Smooth muscle cell (in vitro differentiated cells): ENCODE data around the gene MGMT. TPM values are rescaled to one million over a fixed set of nuclear protein-coding genes. Genes with fewer than 3 reads are reported as not detected.

Experiments
- DNase-seq: peaks from one replicate; lab custom pipeline; 2025; ENCODE audit not compliant: unreplicated experiment; lab: John Stamatoyannopoulos, UW
- H2AFZ ChIP-seq: fragments of 200-600 bp; sonication (generic); 2 replicates; pipeline ENCODE4 v1.6.0; 2016; ENCODE audit warnings: antibody characterized with exemption, low read depth, mild to moderate bottlenecking
- H3F3A ChIP-seq: fragments of 200-600 bp; sonication (generic); 2 replicates; pipeline ENCODE4 v1.6.0; 2017; ENCODE audit warnings: antibody characterized with exemption, low read depth
- H3K27ac ChIP-seq: fragments of 200-600 bp; sonication (generic); 2 replicates; pipeline ENCODE4 v1.5.1; 2016; ENCODE audit warnings: low read depth, mild to moderate bottlenecking
- H3K27me3 ChIP-seq: fragments of 200-600 bp; sonication (generic); 2 replicates; pipeline ENCODE4 v1.6.1; 2016; ENCODE audit warnings: low read depth, mild to moderate bottlenecking
- H3K36me3 ChIP-seq: fragments of 200-600 bp; sonication (generic); 2 replicates; pipeline ENCODE4 v1.5.1; 2016; ENCODE audit warnings: low read depth
- H3K4me1 ChIP-seq: fragments of 200-600 bp; sonication (generic); 2 replicates; pipeline ENCODE4 v1.5.1; 2016; ENCODE audit warnings: low read depth
- H3K4me2 ChIP-seq: fragments of 200-600 bp; sonication (generic); 2 replicates; pipeline ENCODE4 v1.6.0; 2016; ENCODE audit warnings: mild to moderate bottlenecking
- H3K4me3 ChIP-seq: fragments of 200-600 bp; sonication (generic); 2 replicates; pipeline ENCODE4 v1.5.1; 2016; ENCODE audit warnings: mild to moderate bottlenecking
- H3K79me2 ChIP-seq: fragments of 200-600 bp; sonication (generic); 2 replicates; pipeline ENCODE4 v1.6.0; 2016; ENCODE audit warnings: low read depth, mild to moderate bottlenecking
- H3K9ac ChIP-seq: fragments of 200-600 bp; sonication (generic); 2 replicates; pipeline ENCODE4 v1.6.0; 2016; ENCODE audit warnings: low read depth
- H3K9me3 ChIP-seq: fragments of 200-600 bp; sonication (generic); replicated peaks from 2 replicates; pipeline ENCODE4 v1.5.1; 2016; ENCODE audit warnings: low read depth
- H4K20me1 ChIP-seq: fragments of 200-600 bp; sonication (generic); 2 replicates; pipeline ENCODE4 v1.6.0; 2016; ENCODE audit warnings: low read depth
- WGBS: methylation state at CpG from one replicate; pipeline ENCODE4 v1.1.7; 2016; ENCODE audit warnings: low lambda C conversion rate; 5-methylcytosine and 5-hydroxymethylcytosine counted together
- polyA plus RNA-seq: library from polyadenylated mRNA; unstranded; fragments of >200 nt; fragmentation: Nextera tagmentation; extraction: Ambion mirVana; gene quantifications from 2 replicates; pipeline ENCODE4 v1.2.1, GENCODE V29; 2016
- total RNA-seq: library from RNA; depleted of rRNA; stranded (reverse); fragments of >200 nt; gene quantifications from 2 replicates; pipeline ENCODE4 v1.2.3, GENCODE V29; 2014
- TF ChIP-seq, protein P1 (sequence below): fragments of 200-600 bp; sonication (generic); IDR thresholded peaks from 2 replicates; pipeline ENCODE4 v1.5.1; 2017; ENCODE audit warnings: borderline replicate concordance, mild to moderate bottlenecking, antibody characterized with exemption; ENCODE audit not compliant: insufficient read depth, poor library complexity, severe bottlenecking

MGMT gene
- total and polyA plus RNA-seq, 2 experiments from 2014 or later: 21.0 to 33.0 TPM

DNA sequence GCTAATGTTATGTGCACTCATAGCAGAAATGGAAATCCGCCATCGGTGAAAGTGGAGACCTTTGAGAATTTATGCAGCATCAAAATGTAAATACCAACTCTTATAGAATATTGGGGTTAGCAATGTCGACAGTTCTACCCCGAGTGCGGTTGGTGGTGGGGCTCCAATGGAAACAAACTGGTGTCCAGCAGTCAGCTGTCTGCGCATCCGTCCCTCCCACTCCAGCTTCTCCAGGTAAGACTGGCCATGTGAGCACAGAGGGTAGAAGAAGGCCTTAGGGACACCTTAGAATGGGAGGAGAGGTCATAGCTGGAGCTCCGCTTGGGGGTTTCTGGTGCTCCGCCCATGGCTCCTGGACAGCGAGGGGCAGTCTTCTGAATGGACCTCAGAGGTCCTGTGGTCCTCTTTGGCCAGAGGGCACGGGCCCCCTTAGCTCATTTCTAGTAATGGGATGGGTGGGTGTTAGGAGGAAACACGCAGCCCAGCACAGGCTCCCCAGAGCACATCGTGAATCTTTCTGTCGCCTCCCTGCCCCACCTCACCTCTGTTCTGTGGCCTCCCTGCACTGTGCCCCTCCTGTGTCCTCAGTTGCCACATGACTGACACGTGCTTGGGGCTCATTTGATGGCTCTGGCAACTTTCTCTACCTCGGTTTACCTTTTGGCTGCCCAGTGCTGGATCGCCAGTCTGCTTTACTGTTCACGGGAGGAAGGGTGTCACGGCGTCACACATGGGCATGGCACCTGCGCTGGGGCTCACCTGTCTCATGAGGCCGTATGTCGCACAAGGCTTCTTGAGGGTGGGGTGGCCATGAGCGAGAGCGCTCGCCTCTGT, 50.0 kb downstream of the MGMT start:
- no peak for DNase-seq
- TF ChIP-seq, protein P1, sequence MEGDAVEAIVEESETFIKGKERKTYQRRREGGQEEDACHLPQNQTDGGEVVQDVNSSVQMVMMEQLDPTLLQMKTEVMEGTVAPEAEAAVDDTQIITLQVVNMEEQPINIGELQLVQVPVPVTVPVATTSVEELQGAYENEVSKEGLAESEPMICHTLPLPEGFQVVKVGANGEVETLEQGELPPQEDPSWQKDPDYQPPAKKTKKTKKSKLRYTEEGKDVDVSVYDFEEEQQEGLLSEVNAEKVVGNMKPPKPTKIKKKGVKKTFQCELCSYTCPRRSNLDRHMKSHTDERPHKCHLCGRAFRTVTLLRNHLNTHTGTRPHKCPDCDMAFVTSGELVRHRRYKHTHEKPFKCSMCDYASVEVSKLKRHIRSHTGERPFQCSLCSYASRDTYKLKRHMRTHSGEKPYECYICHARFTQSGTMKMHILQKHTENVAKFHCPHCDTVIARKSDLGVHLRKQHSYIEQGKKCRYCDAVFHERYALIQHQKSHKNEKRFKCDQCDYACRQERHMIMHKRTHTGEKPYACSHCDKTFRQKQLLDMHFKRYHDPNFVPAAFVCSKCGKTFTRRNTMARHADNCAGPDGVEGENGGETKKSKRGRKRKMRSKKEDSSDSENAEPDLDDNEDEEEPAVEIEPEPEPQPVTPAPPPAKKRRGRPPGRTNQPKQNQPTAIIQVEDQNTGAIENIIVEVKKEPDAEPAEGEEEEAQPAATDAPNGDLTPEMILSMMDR: no peak
- Histone ChIP-seq H2AFZ (no peak overlapping the region), H3K27me3 (no peaks in the 10 kb centered on the region), H3K4me1 (no peaks in the 10 kb centered on the region), H3K79me2 (no peaks in the 10 kb centered on the region), H3K9me3 (no peaks in the 10 kb centered on the region), H4K20me1 (no peaks in the 10 kb centered on the region), H3K27ac (no peak overlapping the region), H3K4me2 (no peak overlapping the region), H3K4me3 (no peak overlapping the region), H3K36me3 (no peaks in the 10 kb centered on the region), H3K9ac (no peak overlapping the region), H3F3A (no peaks in the 10 kb centered on the region)
- 94% methylated on average over 26 of the region's 26 CpGs for WGBS

DNA sequence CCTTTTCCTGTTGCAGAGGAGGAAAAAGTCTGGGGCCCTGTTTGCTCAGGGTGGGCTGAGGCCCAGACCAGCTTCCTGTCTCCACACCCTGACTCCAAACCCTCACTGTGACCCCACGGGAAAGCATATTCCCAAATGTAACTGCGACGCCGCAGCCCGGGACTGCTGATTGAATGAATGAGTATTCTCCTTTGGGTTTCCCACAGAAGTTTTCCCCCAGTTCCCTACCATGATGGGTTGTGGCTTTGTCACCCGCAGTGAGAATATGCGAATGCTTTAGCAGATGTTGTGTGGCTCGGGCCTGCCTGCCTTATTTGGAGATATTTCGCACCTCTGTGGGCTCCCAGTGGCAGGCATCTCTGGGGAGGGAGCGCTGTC, 50.6 kb downstream of the MGMT start:
- 90% methylated on average over 10 of the region's 10 CpGs for WGBS
- TF ChIP-seq, protein P1: no peak
- Histone ChIP-seq H3K4me3 (no peak overlapping the region), H3K9me3 (no peaks in the 10 kb centered on the region), H3K4me1 (no peaks in the 10 kb centered on the region), H3K9ac (no peak overlapping the region), H3K79me2 (no peaks in the 10 kb centered on the region), H3K4me2 (no peak overlapping the region), H3K36me3 (no peaks in the 10 kb centered on the region), H3K27ac (no peak overlapping the region), H3K27me3 (no peaks in the 10 kb centered on the region), H4K20me1 (no peaks in the 10 kb centered on the region), H3F3A (no peaks in the 10 kb centered on the region), H2AFZ (no peak overlapping the region)
- no peak for DNase-seq

DNA sequence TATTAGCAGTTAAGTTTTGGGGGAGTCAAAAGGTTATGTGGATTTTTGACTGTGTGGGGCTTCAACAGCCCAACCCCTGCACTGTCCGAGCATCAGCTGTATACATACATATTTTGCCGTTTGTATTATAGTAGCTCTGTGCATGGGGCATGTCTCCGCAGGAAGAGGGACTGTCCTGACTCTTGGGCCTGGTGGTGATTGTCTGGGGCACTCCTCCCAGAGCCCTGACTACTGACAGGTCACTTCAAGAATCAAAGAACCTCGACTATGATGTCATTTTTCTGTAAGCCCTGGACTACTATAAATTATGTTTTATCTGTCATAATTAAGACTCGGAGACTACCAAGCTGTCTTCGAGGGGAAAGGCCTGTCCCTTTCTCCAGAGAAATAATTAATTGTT, 51.8 kb downstream of the MGMT start:
- TF ChIP-seq, protein P1: no peak
- WGBS: 70% methylated on average over 6 of the region's 6 CpGs
- Histone ChIP-seq H3K9ac (no peak overlapping the region), H3K27ac (no peak overlapping the region), H3K4me2 (no peak overlapping the region), H3F3A (no peaks in the 10 kb centered on the region), H3K9me3 (no peaks in the 10 kb centered on the region), H4K20me1 (no peaks in the 10 kb centered on the region), H3K36me3 (no peaks in the 10 kb centered on the region), H3K79me2 (no peaks in the 10 kb centered on the region), H2AFZ (no peak overlapping the region), H3K27me3 (no peaks in the 10 kb centered on the region), H3K4me1 (no peaks in the 10 kb centered on the region), H3K4me3 (no peak overlapping the region)
- DNase-seq: no peak

DNA sequence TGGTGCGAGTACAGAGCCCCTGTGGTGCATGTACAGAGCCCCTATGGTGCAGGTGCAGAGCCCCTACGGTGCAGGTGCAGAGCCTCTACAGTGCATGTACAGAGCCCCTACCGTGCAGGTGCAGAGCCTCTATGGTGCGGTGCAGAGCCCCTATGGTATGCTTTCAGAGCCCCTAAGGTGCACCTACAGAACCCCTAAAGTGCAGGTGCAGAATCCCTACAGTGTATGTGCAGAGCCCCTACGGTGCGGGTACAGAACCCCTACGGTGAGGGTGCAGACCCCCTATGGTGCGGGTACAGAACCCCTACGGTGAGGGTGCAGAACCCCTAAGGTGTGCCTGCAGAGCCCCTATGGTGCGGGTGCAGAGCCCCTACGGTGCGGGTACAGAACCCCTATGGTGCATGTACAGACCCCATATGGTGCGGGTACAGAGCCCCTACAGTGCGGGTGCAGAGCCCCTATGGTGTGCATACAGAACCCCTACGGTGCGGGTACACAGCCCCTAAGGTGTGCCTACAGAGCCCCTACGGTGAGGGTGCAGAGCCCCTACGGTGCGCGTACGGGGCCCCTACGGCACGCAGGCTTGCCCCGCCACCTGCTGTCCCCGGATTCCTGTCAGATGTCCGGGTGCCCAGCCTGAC, 53.5 kb downstream of the MGMT start:
- no peak overlapping the region for H3K27ac ChIP-seq
- no peaks in the 10 kb centered on the region for H3K9me3 ChIP-seq
- H3K9ac ChIP-seq: no peak overlapping the region
- no peak overlapping the region for H3K4me3 ChIP-seq
- no peak for DNase-seq
- H2AFZ ChIP-seq: no peak overlapping the region
- no peaks in the 10 kb centered on the region for H3K4me1 ChIP-seq
- H3K36me3 ChIP-seq: no peaks in the 10 kb centered on the region
- no peaks in the 10 kb centered on the region for H3F3A ChIP-seq
- TF ChIP-seq, protein P1: no peak
- no peaks in the 10 kb centered on the region for H3K27me3 ChIP-seq
- no peak overlapping the region for H3K4me2 ChIP-seq
- no peaks in the 10 kb centered on the region for H3K79me2 ChIP-seq
- peaks cover 2% of the 10 kb centered on the region for H4K20me1 ChIP-seq
- WGBS: 97% methylated on average over 26 of the region's 26 CpGs
